T-helper 22 cell (primary cell): Measurements from ENCODE around the gene MYLK2.

Source experiments
- DNase-seq: peaks from one replicate; pipeline ENCODE4 v3.0.0-alpha.2; 2020; ENCODE audit warnings: low read depth

Gene MYLK2

GRCh38 chr20:31856516-31856915, 37.4 kb downstream of the MYLK2 start:
- no peak for DNase-seq

DNA sequence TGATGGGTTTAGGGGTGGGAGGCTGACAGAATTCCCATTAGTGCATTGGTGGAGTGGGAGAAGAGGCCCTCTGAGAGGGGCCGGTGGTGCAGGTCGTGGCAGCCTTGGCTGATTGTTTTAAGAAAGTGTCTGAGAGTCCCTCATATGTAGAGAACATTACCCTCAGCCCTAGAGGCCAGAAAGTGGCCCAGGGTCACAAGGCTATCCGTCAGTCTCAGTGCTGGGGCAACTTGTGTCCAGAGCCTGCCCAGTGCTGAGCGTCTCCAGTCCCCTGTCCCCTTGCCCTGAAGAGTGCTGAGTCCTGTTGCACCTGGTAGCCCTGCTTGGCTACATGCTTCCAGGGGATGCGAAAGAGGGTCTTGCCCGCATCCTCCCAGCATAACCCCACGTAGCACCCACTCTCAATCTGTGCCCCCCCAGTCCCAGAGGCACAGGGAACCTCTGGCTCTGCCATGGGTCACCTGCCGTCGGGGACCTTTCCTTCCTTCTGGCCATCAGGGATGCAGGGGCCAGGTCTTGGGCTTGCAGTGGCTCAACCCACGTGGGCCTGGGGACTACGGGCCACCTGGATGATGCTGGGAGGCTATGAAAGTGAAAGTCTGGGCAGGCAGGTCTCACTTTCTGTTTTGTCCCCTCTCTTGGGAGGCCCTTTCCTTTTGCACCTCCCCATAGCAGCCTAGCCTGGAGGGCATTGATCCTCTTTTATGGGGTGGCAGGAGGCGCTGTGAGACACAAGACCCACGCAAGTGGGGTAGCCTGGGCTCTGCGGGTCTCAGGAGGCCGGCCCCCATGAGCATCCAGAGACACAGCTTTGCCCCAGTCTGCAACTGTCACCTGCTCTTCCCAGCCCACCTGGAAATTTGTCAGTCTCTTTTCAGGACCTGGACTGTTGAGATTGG, 39.0 kb downstream of the MYLK2 start:
- no peak for DNase-seq

- DNase-seq: no peak
Measured at GRCh38 chr20:31858760-31859083, 39.6 kb downstream of the MYLK2 start.

GRCh38 chr20:31859266-31859997, 40.3 kb downstream of the MYLK2 start:
- DNase-seq: no peak

DNA sequence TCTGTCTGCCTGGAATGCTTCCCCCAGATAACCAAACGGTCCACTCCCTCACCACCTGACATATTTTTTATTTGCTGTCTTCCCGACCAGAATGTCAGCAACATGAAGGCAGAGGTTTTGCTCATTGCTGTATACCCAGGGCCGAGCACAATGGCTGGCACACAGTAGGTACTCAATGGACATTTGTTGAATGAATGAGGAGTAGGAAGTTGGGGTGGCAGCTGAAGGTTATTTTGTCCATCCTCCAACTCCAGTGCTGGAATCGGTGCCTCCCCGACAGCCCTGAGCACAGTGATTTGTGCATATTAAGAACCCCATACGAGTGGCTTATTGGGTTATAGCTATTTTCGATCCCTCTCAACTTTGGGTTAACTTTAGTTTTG, 40.8 kb downstream of the MYLK2 start:
- no peak for DNase-seq

- DNase-seq: no peak
Measured at GRCh38 chr20:31860390-31861134, 41.4 kb downstream of the MYLK2 start.

DNA sequence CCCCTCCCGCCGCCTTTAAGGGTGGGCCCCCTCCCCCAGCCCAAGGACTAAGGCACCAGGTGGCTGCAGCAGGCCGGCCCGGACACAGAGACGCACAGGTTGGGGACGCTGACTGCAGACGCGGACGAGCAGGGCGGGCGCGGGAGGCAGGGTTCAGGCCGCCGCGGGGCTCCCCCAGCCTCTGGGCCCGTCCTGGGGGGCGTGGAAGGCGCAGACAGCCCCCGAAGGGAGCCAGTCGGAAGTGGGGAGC, 41.9 kb downstream of the MYLK2 start:
- no peak for DNase-seq

- DNase-seq: peak; percentile 39
Measured at GRCh38 chr20:31861385-31862156, 42.4 kb downstream of the MYLK2 start.

DNA sequence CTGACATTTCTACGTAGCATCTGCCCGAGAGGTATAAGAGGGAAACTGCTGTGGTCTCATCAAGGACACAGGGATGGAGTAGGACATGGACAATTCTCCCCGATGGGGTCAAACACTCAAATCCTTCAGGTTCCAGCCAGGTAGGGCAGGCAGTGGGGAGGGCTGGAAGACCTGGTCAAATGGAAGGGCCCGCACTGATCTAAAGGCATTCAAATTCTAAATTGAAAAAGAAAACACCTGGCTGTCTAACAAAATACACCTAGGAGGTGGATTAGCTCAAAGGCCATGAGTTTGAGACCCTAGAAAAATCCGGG, 43.0 kb downstream of the MYLK2 start:
- no peak for DNase-seq

GRCh38 chr20:31862506-31862905, 43.4 kb downstream of the MYLK2 start:
- no peak for DNase-seq

- DNase-seq: no peak
Measured at GRCh38 chr20:31863296-31864085, 44.3 kb downstream of the MYLK2 start.

- no peak for DNase-seq
Measured at GRCh38 chr20:31864521-31865400, 45.6 kb downstream of the MYLK2 start.

DNA sequence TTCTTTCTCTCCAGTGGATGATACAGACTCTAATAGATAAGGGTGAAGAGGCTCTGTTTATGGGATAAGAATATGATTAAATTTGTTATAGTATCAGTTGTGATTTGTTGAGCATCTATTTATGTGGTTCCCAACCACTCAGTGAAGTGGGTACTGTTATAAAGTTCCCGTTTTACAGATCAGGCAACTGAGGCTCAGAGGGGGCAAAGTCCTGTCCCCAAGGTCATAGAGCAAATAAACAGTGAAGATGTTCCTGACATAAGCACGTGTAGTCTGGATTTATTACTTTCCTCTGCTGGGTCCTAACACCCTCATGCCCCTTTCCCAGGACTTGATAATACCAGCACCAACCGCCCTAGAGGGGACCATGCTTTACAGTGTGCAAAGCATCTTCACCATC, 47.1 kb downstream of the MYLK2 start:
- no peak for DNase-seq

DNA sequence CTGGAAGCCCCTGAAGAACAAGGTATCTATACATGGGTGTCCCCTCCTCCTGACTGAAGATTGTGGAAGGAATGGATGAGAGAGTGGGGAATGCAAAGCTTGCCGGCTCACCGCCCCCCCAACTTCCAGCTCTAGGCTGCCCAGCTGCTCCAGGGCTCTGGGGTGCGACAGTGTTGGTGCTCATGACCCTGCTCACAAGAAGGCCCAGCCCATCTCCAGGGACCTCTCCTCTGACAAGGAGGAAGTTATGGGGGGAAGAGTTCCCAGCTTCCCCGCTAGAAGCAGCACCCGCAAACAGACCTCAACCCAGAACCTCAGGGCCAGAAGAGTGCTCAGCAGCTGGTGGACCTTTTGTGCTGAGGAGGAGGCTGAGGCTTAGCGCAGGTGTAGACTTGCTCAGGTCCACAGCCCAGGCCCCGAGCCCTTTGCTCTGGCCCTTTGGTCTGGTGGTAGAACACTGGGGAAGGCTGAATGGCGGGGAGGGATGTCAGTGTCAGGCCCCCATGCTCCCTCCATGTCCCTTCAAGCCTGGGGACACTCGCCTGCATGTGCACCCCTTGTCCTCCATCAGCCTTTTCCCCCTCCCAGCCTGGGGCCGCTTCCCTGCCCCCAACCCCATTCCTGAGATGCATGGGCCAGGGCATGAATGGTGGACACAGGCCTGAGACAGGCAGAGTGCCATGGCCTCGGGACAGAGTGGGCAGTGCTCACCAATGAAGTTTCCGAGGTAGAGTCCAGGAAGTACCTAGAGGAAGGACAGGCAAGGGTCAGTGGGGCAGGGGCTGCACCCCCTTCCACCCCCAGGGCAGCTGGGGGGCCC, 49.9 kb downstream of the MYLK2 start:
- no peak for DNase-seq

DNA sequence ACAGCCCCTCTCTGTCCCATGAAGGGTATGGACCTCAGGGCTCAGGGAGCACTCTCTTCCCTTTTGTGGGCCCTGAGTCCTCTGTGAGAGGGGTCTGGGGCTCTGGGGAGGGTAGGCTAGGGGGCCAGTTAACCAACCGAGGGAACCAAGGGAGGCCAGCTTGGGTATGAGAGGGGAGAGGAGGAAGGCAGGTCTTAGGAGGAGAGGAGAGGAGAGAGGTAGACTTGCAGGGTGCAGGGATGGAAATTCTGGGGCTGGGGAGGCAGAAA, 50.5 kb downstream of the MYLK2 start:
- DNase-seq: no peak

DNA sequence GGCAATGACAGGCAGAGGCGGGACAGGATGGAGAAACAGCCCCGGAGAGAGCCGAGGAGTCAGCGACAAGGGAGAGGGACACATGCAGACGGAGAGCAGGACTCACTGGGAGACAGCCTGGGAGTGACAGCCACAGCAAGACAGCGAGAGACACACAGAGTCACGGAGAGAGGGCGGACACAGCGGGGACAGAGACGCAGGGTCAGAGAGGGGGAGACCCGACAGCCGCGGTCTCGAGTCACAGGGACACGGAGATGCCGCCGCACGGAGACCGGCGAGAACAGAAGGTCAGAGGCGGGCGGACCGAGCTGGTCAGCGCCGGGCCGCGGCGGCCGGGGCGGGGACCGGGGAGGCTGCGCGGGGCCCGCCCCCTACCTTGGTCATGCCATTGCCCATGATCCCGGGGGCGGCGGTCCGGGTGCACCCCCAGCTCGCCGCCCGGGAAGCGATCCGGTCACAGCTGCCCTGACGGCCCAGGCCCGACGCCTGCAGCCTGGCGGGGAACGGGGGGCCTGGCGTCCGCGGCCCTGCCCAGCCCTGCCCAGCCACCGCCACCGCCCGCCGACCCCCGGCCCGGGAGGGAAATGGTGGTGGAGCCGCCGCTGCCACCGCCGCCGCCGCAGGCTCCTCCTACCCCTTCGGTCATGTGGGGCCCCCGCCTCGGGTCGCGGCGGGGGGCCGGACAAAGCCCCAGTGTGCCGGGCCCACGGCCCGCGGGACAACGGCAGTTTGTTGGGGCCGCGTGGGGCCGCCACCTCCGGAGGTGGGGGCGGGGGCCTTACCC, 51.0 kb downstream of the MYLK2 start, which contains the start of the genes DUSP15 and TTLL9:
TSS of gene DUSP15 (minus strand) at position 586 of the 784 bp plus-strand sequence. CDS start at position 396, 190 bp downstream.
TSS of gene TTLL9 (plus strand) at position 693 of the 784 bp plus-strand sequence. CDS start 493 bp downstream, outside the sequence.
- no peak for DNase-seq

GRCh38 chr20:31870726-31871617, 51.8 kb downstream of the MYLK2 start:
- DNase-seq: no peak

DNA sequence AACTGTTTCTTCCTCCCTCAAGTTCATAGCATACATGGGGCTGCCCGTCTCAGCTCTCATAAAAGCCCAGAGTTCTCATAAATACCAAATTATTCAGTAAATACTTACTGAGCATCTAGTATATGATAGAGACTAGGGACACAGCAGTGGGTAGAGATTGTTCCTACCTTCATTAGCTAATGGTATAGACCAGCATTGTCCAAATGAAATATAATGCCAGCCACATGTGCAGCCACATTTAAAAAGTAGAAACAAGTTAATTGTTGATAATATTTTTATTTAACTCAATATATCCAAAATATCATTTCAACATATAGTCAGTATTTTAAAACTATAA, 52.4 kb downstream of the MYLK2 start:
- DNase-seq: no peak
